Measurements from ENCODE around the gene CSF1. TPM values are rescaled to one million over a fixed set of nuclear protein-coding genes. Genes with fewer than 3 reads are reported as not detected.
A peak's percentile ranks its signal among the peaks of the same experiment; 100 is the strongest.

Gene CSF1
- total and polyA plus RNA-seq, 2 of the 13 experiments (the other 11 are each of a cell fraction or from before 2014, with no cell fraction given), result 4.6 to 13.3 TPM

- TF ChIP-seq KMT2A (CRISPR knock-in tag; IDR thresholded peaks at IDR 0.05), result no peak
- no peak for TF ChIP-seq ELF4 (CRISPR knock-in tag; IDR thresholded peaks at IDR 0.05; ENCODE audit: borderline replicate concordance)
- no peak for TF ChIP-seq ZNF552 (CRISPR knock-in tag; IDR thresholded peaks at IDR 0.05; ENCODE audit: borderline replicate concordance)
- TF ChIP-seq FOXM1 (CRISPR knock-in tag; IDR thresholded peaks at IDR 0.05), result no peak
- no peak for TF ChIP-seq CREM (IDR thresholded peaks at IDR 0.05)
- TF ChIP-seq CREM (CRISPR knock-in tag; IDR thresholded peaks at IDR 0.05), result no peak
- 0 out of 2 replicates have a peak, but pooled peaks have one; percentile 16 for TF ChIP-seq ZBTB21 (CRISPR knock-in tag; IDR thresholded peaks at IDR 0.05)
- TF ChIP-seq ZBTB10 (CRISPR knock-in tag; IDR thresholded peaks at IDR 0.05; ENCODE audit: borderline replicate concordance), result no peak
- no peak for TF ChIP-seq RFXAP (CRISPR knock-in tag; IDR thresholded peaks at IDR 0.05; ENCODE audit: borderline replicate concordance)
- TF ChIP-seq ZNF335 (CRISPR knock-in tag; IDR thresholded peaks at IDR 0.05), result peak; percentile 54; the same call in 1 of the 2 replicates
- TF ChIP-seq ZNF513 (CRISPR knock-in tag; conservative IDR thresholded peaks at IDR 0.05), result no peak
- TF ChIP-seq KAT7 (CRISPR knock-in tag; IDR thresholded peaks at IDR 0.05; ENCODE audit: borderline replicate concordance), result no peak
- no peak for TF ChIP-seq ZNF776 (CRISPR knock-in tag; IDR thresholded peaks at IDR 0.05)
- TF ChIP-seq DMAP1 (CRISPR knock-in tag; IDR thresholded peaks at IDR 0.05), result no peak
- peak; percentile 23; the same call in 1 of the 2 replicates for TF ChIP-seq MED1 (CRISPR knock-in tag; IDR thresholded peaks at IDR 0.05)
- no peak for TF ChIP-seq SMAD9 (CRISPR knock-in tag; IDR thresholded peaks at IDR 0.05)
- TF ChIP-seq ARNT (IDR thresholded peaks at IDR 0.05), result no peak
- TF ChIP-seq ERF (CRISPR knock-in tag; IDR thresholded peaks at IDR 0.05), result 0 out of 2 replicates have a peak, but pooled peaks have one; percentile 15
- TF ChIP-seq MEIS2 (CRISPR knock-in tag; IDR thresholded peaks at IDR 0.05), result no peak
- TF ChIP-seq ZNF235 (CRISPR knock-in tag; IDR thresholded peaks at IDR 0.05; ENCODE audit: borderline replicate concordance), result no peak
- TF ChIP-seq ZNF460 (CRISPR knock-in tag; IDR thresholded peaks at IDR 0.05; ENCODE audit: borderline replicate concordance), result no peak
- TF ChIP-seq HDAC1 (CRISPR knock-in tag; IDR thresholded peaks at IDR 0.05), result 0 out of 2 replicates have a peak, but pooled peaks have one; percentile 19
- TF ChIP-seq ZNF670 (CRISPR knock-in tag; IDR thresholded peaks at IDR 0.05; ENCODE audit: borderline replicate concordance), result no peak
- peak; percentile 87 for TF ChIP-seq ZNF24 (IDR thresholded peaks at IDR 0.05)
- TF ChIP-seq NR3C1 (CRISPR knock-in tag; IDR thresholded peaks at IDR 0.05), result no peak
- no peak for TF ChIP-seq U2AF1 (optimal IDR thresholded peaks at IDR 0.05; ENCODE audit: low read depth, low read length)
- TF ChIP-seq EP300 (IDR thresholded peaks at IDR 0.05; ENCODE audit: low read depth in 2 of 2, low read length in 2 of 2), result peak in 1 of 2 experiments; percentile 41; a peak in 1 of 4 replicates
- no peak for TF ChIP-seq EP300 (CRISPR knock-in tag; IDR thresholded peaks at IDR 0.05; ENCODE audit: borderline replicate concordance)
Observed at GRCh38 chr1:109901524-109902145, 9.0 kb upstream of the CSF1 start (continued).

All from HepG2 (cell line).